PC-9 (cell line): ENCODE data around the gene ERP27.

ENCODE experiments used
- EZH2 ChIP-seq: fragments of 200-600 bp; sonication (generic); IDR thresholded peaks from 2 replicates; pipeline ENCODE4 v1.8.0; 2017; ENCODE audit warnings: antibody characterized with exemption, low read depth
- TF ChIP-seq, protein P1 (sequence below): fragments of 200-600 bp; sonication (generic); conservative IDR thresholded peaks from 2 replicates; pipeline ENCODE4 v1.6.1; 2017; ENCODE audit warnings: mixed run types, antibody characterized with exemption, mild to moderate bottlenecking, moderate library complexity

DNA sequence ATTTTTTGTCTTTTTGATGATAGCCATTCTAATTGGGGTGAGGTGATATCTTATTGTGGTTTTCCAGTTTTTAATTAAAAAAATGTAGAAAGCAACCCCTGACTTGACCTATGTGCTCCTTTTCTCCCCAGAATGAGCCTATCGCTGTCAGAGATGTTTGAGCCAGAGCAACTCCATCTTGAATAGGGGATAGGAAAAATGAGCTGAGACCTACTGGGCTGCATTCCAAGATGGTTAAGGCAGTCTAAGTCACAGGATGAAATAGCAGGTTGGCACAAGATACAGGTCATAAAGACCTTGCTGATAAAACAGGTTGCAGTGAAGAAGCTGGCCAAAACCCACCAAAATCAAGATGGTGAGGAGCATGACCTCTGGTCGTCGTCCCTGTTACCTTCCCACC lies 13.8 kb downstream of the ERP27 start:
- TF ChIP-seq, protein P1, sequence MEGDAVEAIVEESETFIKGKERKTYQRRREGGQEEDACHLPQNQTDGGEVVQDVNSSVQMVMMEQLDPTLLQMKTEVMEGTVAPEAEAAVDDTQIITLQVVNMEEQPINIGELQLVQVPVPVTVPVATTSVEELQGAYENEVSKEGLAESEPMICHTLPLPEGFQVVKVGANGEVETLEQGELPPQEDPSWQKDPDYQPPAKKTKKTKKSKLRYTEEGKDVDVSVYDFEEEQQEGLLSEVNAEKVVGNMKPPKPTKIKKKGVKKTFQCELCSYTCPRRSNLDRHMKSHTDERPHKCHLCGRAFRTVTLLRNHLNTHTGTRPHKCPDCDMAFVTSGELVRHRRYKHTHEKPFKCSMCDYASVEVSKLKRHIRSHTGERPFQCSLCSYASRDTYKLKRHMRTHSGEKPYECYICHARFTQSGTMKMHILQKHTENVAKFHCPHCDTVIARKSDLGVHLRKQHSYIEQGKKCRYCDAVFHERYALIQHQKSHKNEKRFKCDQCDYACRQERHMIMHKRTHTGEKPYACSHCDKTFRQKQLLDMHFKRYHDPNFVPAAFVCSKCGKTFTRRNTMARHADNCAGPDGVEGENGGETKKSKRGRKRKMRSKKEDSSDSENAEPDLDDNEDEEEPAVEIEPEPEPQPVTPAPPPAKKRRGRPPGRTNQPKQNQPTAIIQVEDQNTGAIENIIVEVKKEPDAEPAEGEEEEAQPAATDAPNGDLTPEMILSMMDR, result no peak
- no peak for TF ChIP-seq EZH2
